ENCODE measurements around the gene LYPLAL1. TPM values are rescaled to one million over a fixed set of nuclear protein-coding genes. Genes with fewer than 3 reads are reported as not detected.

Gene LYPLAL1
- total and polyA plus RNA-seq, 9 of the 15 experiments (the other 6 are each of a cell fraction or from before 2014, with no cell fraction given): 14.9 to 179 (median 46.3) TPM

DNA sequence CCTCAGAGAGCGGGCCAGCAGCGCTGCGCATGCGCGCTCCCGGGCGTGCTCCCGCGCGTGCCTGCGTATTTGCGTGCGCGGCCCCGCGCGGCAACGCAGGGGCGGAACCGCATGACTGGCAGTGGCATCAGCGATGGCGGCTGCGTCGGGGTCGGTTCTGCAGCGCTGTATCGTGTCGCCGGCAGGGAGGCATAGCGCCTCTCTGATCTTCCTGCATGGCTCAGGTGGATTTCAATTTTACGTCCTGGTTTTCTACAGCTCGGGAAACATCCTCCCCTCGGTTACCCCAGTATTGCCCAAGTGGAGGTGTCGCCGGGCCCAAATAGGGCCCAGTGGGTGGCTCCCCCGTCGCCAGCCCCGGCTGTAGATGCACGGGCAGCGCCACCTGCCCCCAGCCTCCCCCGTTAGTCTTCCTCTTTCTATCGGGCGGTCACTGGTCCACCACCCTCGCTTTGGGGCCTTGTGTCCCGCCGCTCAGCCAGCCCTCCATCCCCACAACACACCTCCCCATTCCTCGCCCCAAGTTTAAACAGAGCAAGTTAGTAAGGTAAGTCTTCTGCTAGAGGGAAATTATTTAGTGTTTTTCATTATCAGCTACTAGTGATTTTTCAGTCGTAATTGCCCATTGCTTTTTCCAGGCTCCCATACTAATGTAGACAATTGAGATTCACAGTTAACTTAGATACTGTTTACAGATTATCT is at the start of gene LYPLAL1 (continued):
- TF ChIP-seq, protein P1, sequence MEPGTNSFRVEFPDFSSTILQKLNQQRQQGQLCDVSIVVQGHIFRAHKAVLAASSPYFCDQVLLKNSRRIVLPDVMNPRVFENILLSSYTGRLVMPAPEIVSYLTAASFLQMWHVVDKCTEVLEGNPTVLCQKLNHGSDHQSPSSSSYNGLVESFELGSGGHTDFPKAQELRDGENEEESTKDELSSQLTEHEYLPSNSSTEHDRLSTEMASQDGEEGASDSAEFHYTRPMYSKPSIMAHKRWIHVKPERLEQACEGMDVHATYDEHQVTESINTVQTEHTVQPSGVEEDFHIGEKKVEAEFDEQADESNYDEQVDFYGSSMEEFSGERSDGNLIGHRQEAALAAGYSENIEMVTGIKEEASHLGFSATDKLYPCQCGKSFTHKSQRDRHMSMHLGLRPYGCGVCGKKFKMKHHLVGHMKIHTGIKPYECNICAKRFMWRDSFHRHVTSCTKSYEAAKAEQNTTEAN (CRISPR knock-in tag; IDR thresholded peaks at IDR 0.05): no peak
- TF ChIP-seq, protein P2, sequence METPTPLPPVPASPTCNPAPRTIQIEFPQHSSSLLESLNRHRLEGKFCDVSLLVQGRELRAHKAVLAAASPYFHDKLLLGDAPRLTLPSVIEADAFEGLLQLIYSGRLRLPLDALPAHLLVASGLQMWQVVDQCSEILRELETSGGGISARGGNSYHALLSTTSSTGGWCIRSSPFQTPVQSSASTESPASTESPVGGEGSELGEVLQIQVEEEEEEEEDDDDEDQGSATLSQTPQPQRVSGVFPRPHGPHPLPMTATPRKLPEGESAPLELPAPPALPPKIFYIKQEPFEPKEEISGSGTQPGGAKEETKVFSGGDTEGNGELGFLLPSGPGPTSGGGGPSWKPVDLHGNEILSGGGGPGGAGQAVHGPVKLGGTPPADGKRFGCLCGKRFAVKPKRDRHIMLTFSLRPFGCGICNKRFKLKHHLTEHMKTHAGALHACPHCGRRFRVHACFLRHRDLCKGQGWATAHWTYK (CRISPR knock-in tag; IDR thresholded peaks at IDR 0.05): peak; percentile 92; the same call in 1 of the 2 replicates
- TF ChIP-seq LEF1 (IDR thresholded peaks at IDR 0.05) (no peak), BACH1 (tag; IDR thresholded peaks at IDR 0.05) (no peak; the same call in 1 of the 2 replicates), KLF10 (CRISPR knock-in tag; IDR thresholded peaks at IDR 0.05) (no peak), TBP (optimal IDR thresholded peaks at IDR 0.05; ENCODE audit: low read depth, low read length) (peak; percentile 94), NCOA6 (IDR thresholded peaks at IDR 0.05) (peak; percentile 77; the same call in 1 of the 2 replicates), C11orf30 (IDR thresholded peaks at IDR 0.05; ENCODE audit: low read depth) (peak; percentile 62), CBX1 (IDR thresholded peaks at IDR 0.05; ENCODE audit: low read depth) (peak; percentile 84), NFIX (CRISPR knock-in tag; IDR thresholded peaks at IDR 0.05; ENCODE audit: low read depth) (no peak), MYBL2 (IDR thresholded peaks at IDR 0.05; ENCODE audit: low read depth) (no peak), MYBL2 (CRISPR knock-in tag; IDR thresholded peaks at IDR 0.05; ENCODE audit: borderline replicate concordance) (no peak), RFX7 (CRISPR knock-in tag; IDR thresholded peaks at IDR 0.05) (no peak)
- TF ChIP-seq, protein P3, sequence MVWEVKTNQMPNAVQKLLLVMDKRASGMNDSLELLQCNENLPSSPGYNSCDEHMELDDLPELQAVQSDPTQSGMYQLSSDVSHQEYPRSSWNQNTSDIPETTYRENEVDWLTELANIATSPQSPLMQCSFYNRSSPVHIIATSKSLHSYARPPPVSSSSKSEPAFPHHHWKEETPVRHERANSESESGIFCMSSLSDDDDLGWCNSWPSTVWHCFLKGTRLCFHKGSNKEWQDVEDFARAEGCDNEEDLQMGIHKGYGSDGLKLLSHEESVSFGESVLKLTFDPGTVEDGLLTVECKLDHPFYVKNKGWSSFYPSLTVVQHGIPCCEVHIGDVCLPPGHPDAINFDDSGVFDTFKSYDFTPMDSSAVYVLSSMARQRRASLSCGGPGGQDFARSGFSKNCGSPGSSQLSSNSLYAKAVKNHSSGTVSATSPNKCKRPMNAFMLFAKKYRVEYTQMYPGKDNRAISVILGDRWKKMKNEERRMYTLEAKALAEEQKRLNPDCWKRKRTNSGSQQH (CRISPR knock-in tag; IDR thresholded peaks at IDR 0.05): 0 out of 2 replicates have a peak, but pooled peaks have one; percentile 75
- TF ChIP-seq, protein P4, sequence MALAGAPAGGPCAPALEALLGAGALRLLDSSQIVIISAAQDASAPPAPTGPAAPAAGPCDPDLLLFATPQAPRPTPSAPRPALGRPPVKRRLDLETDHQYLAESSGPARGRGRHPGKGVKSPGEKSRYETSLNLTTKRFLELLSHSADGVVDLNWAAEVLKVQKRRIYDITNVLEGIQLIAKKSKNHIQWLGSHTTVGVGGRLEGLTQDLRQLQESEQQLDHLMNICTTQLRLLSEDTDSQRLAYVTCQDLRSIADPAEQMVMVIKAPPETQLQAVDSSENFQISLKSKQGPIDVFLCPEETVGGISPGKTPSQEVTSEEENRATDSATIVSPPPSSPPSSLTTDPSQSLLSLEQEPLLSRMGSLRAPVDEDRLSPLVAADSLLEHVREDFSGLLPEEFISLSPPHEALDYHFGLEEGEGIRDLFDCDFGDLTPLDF (CRISPR knock-in tag; IDR thresholded peaks at IDR 0.05): peak; percentile 66; the same call in 1 of the 2 replicates
- TF ChIP-seq, protein P5, sequence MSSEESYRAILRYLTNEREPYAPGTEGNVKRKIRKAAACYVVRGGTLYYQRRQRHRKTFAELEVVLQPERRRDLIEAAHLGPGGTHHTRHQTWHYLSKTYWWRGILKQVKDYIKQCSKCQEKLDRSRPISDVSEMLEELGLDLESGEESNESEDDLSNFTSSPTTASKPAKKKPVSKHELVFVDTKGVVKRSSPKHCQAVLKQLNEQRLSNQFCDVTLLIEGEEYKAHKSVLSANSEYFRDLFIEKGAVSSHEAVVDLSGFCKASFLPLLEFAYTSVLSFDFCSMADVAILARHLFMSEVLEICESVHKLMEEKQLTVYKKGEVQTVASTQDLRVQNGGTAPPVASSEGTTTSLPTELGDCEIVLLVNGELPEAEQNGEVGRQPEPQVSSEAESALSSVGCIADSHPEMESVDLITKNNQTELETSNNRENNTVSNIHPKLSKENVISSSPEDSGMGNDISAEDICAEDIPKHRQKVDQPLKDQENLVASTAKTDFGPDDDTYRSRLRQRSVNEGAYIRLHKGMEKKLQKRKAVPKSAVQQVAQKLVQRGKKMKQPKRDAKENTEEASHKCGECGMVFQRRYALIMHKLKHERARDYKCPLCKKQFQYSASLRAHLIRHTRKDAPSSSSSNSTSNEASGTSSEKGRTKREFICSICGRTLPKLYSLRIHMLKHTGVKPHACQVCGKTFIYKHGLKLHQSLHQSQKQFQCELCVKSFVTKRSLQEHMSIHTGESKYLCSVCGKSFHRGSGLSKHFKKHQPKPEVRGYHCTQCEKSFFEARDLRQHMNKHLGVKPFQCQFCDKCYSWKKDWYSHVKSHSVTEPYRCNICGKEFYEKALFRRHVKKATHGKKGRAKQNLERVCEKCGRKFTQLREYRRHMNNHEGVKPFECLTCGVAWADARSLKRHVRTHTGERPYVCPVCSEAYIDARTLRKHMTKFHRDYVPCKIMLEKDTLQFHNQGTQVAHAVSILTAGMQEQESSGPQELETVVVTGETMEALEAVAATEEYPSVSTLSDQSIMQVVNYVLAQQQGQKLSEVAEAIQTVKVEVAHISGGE (CRISPR knock-in tag; IDR thresholded peaks at IDR 0.05): no peak; a peak in 1 of 6 replicates
- TF ChIP-seq, protein P6, sequence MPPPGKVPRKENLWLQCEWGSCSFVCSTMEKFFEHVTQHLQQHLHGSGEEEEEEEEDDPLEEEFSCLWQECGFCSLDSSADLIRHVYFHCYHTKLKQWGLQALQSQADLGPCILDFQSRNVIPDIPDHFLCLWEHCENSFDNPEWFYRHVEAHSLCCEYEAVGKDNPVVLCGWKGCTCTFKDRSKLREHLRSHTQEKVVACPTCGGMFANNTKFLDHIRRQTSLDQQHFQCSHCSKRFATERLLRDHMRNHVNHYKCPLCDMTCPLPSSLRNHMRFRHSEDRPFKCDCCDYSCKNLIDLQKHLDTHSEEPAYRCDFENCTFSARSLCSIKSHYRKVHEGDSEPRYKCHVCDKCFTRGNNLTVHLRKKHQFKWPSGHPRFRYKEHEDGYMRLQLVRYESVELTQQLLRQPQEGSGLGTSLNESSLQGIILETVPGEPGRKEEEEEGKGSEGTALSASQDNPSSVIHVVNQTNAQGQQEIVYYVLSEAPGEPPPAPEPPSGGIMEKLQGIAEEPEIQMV (tag; conservative IDR thresholded peaks at IDR 0.05; ENCODE audit: low read depth): no peak
